Kidney epithelial cell (primary cell): Measurements from ENCODE around the gene SORCS2. TPM values are rescaled to one million over a fixed set of nuclear protein-coding genes. Genes with fewer than 3 reads are reported as not detected.

Experiments used
- DNase-seq: peaks from one replicate; pipeline ENCODE4 v3.0.0-alpha.2; 2010; ENCODE audit warnings: low read depth
- H3K27me3 ChIP-seq: 2 replicates; pipeline ENCODE4 v1.6.0; 2011; ENCODE audit warnings: low read length; ENCODE audit not compliant: control insufficient read depth, insufficient read depth
- H3K36me3 ChIP-seq: 2 replicates; pipeline ENCODE4 v1.5.1; 2011; ENCODE audit warnings: low read length; ENCODE audit not compliant: control insufficient read depth, insufficient read depth
- H3K4me3 ChIP-seq: 2 replicates; pipeline ENCODE4 v1.5.1; 2011; ENCODE audit warnings: low read depth, mild to moderate bottlenecking, control low read depth, low read length
- total RNA-seq: library from RNA; depleted of rRNA; stranded (reverse); fragments of >200 nt; gene quantifications from 2 replicates; pipeline ENCODE4 v1.2.3, GENCODE V29; 2015
- TF ChIP-seq, protein P1 (sequence below): IDR thresholded peaks from 2 replicates; pipeline ENCODE4 v1.5.1; 2011; ENCODE audit warnings: mild to moderate bottlenecking, moderate library complexity, low read length, control low read depth, inconsistent platforms; ENCODE audit not compliant: insufficient read depth, poor library complexity, severe bottlenecking

The SORCS2 gene
- total RNA-seq, 1 donor from 2014 or later: 1.4 TPM

DNA sequence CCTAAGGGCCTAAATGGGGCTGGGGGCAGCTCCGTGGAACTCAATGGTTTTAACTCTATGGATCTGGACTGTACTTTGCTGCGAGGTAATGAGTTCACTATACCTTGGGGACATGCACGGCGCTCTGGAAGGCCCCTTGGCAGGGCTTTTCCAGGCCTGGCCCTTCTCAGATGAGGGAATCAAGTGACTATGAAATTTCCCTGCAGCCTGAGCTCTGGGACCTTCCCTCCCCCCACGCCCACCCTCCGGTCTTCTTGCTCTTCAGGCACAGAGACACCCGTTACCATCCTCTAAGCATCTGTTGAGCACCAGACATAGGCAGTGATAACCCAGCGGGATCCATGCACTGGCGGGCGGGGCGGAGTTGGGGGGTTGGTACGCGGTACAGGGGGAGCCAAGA, 133.2 kb downstream of the SORCS2 start:
- no peaks in the 10 kb centered on the region for H3K36me3 ChIP-seq
- H3K27me3 ChIP-seq: peaks cover 4% of the 10 kb centered on the region
- no peak for DNase-seq
- TF ChIP-seq, protein P1, sequence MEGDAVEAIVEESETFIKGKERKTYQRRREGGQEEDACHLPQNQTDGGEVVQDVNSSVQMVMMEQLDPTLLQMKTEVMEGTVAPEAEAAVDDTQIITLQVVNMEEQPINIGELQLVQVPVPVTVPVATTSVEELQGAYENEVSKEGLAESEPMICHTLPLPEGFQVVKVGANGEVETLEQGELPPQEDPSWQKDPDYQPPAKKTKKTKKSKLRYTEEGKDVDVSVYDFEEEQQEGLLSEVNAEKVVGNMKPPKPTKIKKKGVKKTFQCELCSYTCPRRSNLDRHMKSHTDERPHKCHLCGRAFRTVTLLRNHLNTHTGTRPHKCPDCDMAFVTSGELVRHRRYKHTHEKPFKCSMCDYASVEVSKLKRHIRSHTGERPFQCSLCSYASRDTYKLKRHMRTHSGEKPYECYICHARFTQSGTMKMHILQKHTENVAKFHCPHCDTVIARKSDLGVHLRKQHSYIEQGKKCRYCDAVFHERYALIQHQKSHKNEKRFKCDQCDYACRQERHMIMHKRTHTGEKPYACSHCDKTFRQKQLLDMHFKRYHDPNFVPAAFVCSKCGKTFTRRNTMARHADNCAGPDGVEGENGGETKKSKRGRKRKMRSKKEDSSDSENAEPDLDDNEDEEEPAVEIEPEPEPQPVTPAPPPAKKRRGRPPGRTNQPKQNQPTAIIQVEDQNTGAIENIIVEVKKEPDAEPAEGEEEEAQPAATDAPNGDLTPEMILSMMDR: no peak
- no peak overlapping the region for H3K4me3 ChIP-seq

DNA sequence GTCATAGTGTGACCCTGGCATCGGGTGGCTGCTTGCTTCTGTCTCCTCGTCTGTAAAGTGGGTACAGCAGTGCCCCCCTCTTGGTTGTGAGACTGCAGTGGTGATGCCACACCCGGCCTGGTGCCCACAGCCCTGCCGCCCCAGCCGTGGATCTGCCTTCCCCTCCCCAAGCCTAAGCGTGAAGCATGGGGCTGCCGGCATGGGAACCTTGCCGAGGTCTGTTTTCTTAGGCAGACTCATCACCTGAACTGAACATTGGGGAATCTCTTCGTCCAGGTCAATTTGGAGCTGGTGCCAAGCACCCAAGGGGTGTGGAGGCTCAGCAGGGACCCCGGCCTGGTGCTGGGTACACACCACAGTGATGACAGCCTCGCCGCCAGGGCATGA, 134.0 kb downstream of the SORCS2 start:
- Histone ChIP-seq H3K4me3 (no peak overlapping the region), H3K27me3 (peaks cover 7% of the 10 kb centered on the region), H3K36me3 (no peaks in the 10 kb centered on the region)
- DNase-seq: no peak
- TF ChIP-seq, protein P1: no peak

DNA sequence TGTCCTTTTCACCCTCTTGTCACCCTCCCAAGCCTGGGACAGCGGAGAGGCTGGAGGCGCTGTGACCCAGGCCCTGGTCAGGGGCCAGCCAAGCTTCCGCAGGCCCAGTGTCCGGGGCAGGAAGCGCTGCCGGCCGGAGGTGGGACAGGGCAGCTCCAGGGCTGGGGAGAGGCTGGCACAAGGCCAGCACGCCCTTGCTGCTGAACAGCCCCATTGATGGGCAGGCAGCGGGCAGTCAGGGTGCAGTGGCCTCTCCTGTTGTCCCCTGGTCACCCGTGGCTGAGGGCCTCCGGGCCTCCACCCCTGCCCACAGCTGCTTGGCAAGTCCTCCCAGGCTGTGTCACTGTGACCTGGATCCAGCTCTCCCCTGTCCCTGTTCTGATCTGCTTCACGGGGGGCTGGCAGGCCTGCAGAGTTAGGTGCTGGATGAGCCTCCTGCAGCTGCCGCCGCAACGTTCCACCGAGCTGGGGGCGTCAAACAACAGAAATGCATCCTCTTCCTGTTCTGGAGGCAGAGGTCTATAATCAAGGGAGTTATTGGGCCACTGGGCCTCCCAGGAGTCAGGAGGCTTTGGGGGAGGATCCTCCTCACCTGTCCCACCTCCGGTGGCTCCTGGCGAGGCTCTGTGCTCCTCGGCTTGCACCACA, 134.5 kb downstream of the SORCS2 start:
- TF ChIP-seq, protein P1: no peak
- Histone ChIP-seq H3K36me3 (no peaks in the 10 kb centered on the region), H3K4me3 (no peak overlapping the region), H3K27me3 (peaks cover 12% of the 10 kb centered on the region)
- no peak for DNase-seq

DNA sequence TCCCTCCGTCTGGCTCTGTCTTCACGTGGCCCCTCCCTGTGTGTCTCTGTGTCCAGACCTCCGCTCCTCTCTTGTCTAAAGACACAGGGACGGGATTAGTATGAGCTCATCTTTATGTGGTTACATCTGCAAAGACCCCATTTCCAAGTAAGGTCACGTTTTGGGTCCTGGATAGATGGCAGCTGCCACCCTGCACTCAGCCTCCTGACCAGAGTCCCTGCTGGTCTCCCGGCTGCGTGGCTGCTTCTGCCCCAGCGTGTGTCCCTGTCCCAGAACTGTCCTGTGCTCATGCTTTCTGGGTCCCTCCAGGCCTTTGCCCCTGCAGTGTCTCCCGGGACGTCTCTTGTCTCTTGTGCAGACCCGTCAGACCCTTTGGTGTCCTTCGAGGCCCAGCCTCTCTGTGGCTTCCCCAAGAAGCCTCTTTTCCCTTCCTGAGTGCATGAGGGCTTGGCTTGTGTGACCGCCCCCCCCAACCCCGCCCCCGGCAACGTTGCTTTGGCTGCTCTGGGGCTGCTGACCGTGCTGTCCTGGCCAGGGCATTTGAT, 135.1 kb downstream of the SORCS2 start:
- Histone ChIP-seq H3K36me3 (no peaks in the 10 kb centered on the region), H3K27me3 (peaks cover 13% of the 10 kb centered on the region), H3K4me3 (no peak overlapping the region)
- TF ChIP-seq, protein P1: no peak
- DNase-seq: no peak

DNA sequence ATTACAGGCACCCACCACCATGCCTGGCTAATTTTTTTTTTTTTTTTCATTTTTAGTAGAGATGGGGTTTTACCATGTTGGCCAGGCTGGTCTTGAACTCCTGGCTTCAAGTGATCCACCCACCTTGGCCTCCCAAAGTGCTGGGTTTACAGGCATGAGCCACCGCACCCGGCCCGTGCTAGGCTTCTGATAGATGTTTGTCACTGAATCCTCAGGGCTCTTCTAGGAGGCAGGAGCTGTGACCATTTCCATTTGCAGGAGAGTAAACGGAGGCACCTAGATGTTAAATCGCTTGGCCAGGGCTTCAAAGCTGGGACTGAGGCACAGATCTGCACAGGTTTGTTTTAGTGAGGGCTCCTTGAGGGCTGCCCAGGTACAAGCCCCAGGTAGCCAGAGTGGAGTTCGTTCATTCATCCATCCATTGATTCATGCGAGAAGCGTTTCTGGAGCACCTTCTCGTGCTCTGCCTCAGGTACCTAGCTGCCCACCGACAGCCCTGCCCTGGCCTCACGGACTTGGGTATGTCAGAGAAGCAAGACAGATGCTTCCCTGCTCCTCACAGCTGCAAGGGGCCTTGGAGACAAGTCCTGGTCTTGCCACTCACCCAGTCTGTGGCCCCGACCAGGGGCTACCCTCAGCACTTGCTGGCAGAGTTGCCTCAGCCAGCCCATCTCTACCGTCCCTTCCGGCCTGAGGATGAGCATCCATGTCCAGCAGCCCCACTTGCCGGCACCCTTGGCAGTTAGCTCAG, 136.0 kb downstream of the SORCS2 start:
- TF ChIP-seq, protein P1: no peak
- H3K4me3 ChIP-seq: no peak overlapping the region
- no peak for DNase-seq
- H3K27me3 ChIP-seq: peaks cover 16% of the 10 kb centered on the region
- no peaks in the 10 kb centered on the region for H3K36me3 ChIP-seq
